Heart right ventricle (tissue), 16 donors: ENCODE data around the gene TRABD2B. TPM values are rescaled to one million over a fixed set of nuclear protein-coding genes. Genes with fewer than 3 reads are reported as not detected.
A peak's percentile ranks its signal among the peaks of the same experiment; 100 is the strongest.

Experiments used
- ATAC-seq, 8 donors: fragments of 200-7000 bp; cut with Tn5 transposase; one replicate each; pipeline ENCODE4 v1.9.1; 2020; ENCODE audit warnings: mild to moderate bottlenecking in 8 of 8, moderate library complexity in 8 of 8, moderate number of reproducible peaks in 1 of 8
- DNase-seq, 2 donors: peaks; one replicate each; pipeline ENCODE4 v3.0.0-alpha.2; 2020
- H3K27ac ChIP-seq, 10 donors: fragments of 200-600 bp; sonication (generic) in 2 of 10; one replicate each; pipeline versions ENCODE4 v1.5.0 to v1.8.0; 2020 to 2022; ENCODE audit warnings: mild to moderate bottlenecking in 3 of 10
- H3K27me3 ChIP-seq, 7 donors: fragments of 200-600 bp; one replicate each; pipeline ENCODE4 v1.8.0; 2021 to 2022; ENCODE audit warnings: mild to moderate bottlenecking in 2 of 7
- H3K36me3 ChIP-seq, 9 donors: fragments of 200-600 bp; sonication (generic) in 1 of 9; one replicate each; pipeline versions ENCODE4 v1.5.0 to v1.8.0; 2020 to 2022; ENCODE audit warnings: mild to moderate bottlenecking in 2 of 9
- H3K4me1 ChIP-seq, 9 donors: fragments of 200-600 bp; sonication (generic) in 1 of 9; one replicate each; pipeline versions ENCODE4 v1.5.0 to v1.8.0; 2020 to 2022; ENCODE audit warnings: mild to moderate bottlenecking in 4 of 9
- H3K4me3 ChIP-seq, 10 donors: fragments of 200-600 bp; sonication (generic) in 2 of 10; one replicate each; pipeline versions ENCODE4 v1.5.0 to v1.8.0; 2020 to 2022; ENCODE audit warnings: mild to moderate bottlenecking in 7 of 10, moderate library complexity in 2 of 10
- H3K9me3 ChIP-seq, 11 donors: fragments of 200-600 bp in 10 of 11; sonication (generic) in 2 of 11; one replicate each; pipeline versions ENCODE4 v1.5.0 to v1.8.0; 2013 to 2022; ENCODE audit warnings: mild to moderate bottlenecking in 2 of 11, control low read depth in 1 of 11, moderate library complexity in 1 of 11
- CTCF ChIP-seq, 9 donors: fragments of 200-600 bp; sonication (generic) in 2 of 9; IDR thresholded peaks; one replicate each; pipeline versions ENCODE4 v1.5.0 to v1.8.0; 2021 to 2022; ENCODE audit warnings: antibody characterized with exemption in 9 of 9, mild to moderate bottlenecking in 5 of 9, moderate library complexity in 1 of 9
- WGBS, 2 donors: extraction: QIAGEN DNeasy Blood & Tissue Kit; methylation state at CpG; one replicate each; pipeline ENCODE4 v1.1.7; 2013; ENCODE audit warnings: inconsistent platforms in 1 of 2; 5-methylcytosine and 5-hydroxymethylcytosine counted together
- intact Hi-C, 10 donors: fragments of 100-400 bp; cut with DNase I; formaldehyde crosslinking; loops; one replicate each; pipeline versions ENCODE4 v1.11.1 to v1.14.2; 2022
- polyA plus RNA-seq, 2 donors: library from polyadenylated mRNA; stranded (reverse); fragments of 200-250 nt; gene quantifications; one replicate each; pipeline ENCODE4 v1.2.3, GENCODE V29; 2013
- total RNA-seq, 10 donors: library from RNA; stranded (reverse); fragmentation: NEBNext Ultra II Directional in 3 of 10; extraction: Animal tissue kit (Norgen Biotek cat#: 25700) in 3 of 10; gene quantifications; one replicate each; pipeline versions ENCODE4 v1.2.1 to v1.2.4, GENCODE V29; 2021 to 2023
- donor health status: Arrhythmogenic right ventricular cardiomyopathy.
- donor health status: ischemic (EF 13 %, LVEDD 7.1; RV severe dilation, severe dysfunction).
- donor health status: healthy with polysubstance abuse.
- donor health status: DM: no; HTN: yes; CAD: no.
- donor health status: DM: no; HTN: no; CAD: no.
- donor health status: ischemic (EF 25% LVEDD 6.9; RV normal size, moderate dysfunction).
- donor health status: ischemic (EF 25% LVEDD 5.7; RV mildly dilated, moderate dysfunction).
- donor health status: healthy.
- donor health status: DM: yes; HTN: yes; CAD: no.
- donor health status: Ischemic cardiomyopathy.
- donor health status: ischemic (EF 35%, LVEDD 5.7; RV mildly dilated, moderate dysfunction).
- donor health status: nonischemic (EF 11% LVEDD 7.7; RV severe dilation, severe dysfunction).
- donor health status: DM: yes; HTN: yes; CAD: no.
- donor health status: PGD.
- donor health status: ischemic (EF 29% LVEDD 5.4; RV normal size, mild dysfunction).
- donor health status: nonischemic (EF 23%, LVEDD 6.1; RV moderate dilation, normal function).

Gene TRABD2B
- total and polyA plus RNA-seq, 12 donors = 0.21 to 1.1 (median 0.53) TPM

DNA sequence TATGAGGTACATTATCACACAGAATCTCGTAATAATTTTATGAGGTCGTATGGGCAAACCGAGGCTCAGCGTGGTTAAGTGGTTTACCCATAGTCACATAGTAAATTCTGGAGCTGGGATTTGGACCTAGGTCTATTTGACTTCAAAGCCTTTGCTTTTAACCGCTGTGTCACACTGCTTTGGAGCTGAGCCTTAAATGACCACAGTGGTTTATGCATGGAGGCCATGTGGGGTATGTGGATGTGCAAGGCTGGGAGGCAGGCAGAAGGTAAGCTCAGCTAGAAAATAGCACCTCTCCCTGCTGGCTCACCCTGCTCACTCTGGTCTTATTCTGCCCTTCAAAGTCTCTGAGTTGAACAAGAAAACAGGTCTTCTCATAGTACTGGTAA is 269.5 kb downstream of the TRABD2B start:
- Histone ChIP-seq H3K4me3 (no peak overlapping the region), H3K4me1 (peaks cover 0 to 20% (median 16%) of the 10 kb centered on the region in 9 donors), H3K27ac (no peak overlapping the region), H3K9me3 (no peaks in the 10 kb centered on the region), H3K36me3 (no peaks in the 10 kb centered on the region), H3K27me3 (peaks cover 5 to 64% (median 51%) of the 10 kb centered on the region in 7 donors)
- no peak for ATAC-seq
- no peak for TF ChIP-seq CTCF (IDR thresholded peaks at IDR 0.05)
- DNase-seq = no peak
- 89 to 90% methylated on average over 5 of the region's 5 CpGs for WGBS, 2 donors
- intact Hi-C loops = loop anchor here in 9 of 10 donors (2.0 to 10.0 kb wide), 5 partner anchors 295 to 550 kb away; partner anchors contain the start of gene PDZK1IP1 (in 3 of the 9)

GRCh38 chr1:47727051-47727696 is 270.0 kb downstream of the TRABD2B start:
- Histone ChIP-seq H3K9me3 (no peaks in the 10 kb centered on the region), H3K36me3 (no peaks in the 10 kb centered on the region), H3K27me3 (peaks cover 5 to 64% (median 52%) of the 10 kb centered on the region in 7 donors), H3K27ac (no peak overlapping the region), H3K4me3 (no peak overlapping the region), H3K4me1 (peaks cover 0 to 20% (median 16%) of the 10 kb centered on the region in 9 donors)
- ATAC-seq (no peak), DNase-seq (no peak)
- WGBS, 2 donors = 80% methylated on average over 8 of the region's 8 CpGs
- TF ChIP-seq CTCF (IDR thresholded peaks at IDR 0.05) = no peak
- intact Hi-C loops = loop anchor here in 9 of 10 donors (2.0 to 10.0 kb wide), 5 partner anchors 295 to 550 kb away; partner anchors contain the start of gene PDZK1IP1 (in 3 of the 9)

- DNase-seq (peak; percentile 74 to 78), ATAC-seq (peak; percentile 81 to 95 (median 90))
- H3K36me3 ChIP-seq = no peaks in the 10 kb centered on the region
- 10 to 11% methylated on average over 22 of the region's 22 CpGs for WGBS, 2 donors
- peak overlapping the region in 5 of 10 donors; percentile 10 to 33 (median 22) for H3K4me3 ChIP-seq
- peak; percentile 63 to 95 (median 90) for TF ChIP-seq CTCF (IDR thresholded peaks at IDR 0.05)
- intact Hi-C loops = loop anchor here in 9 of 10 donors (2.0 to 10.0 kb wide), 5 partner anchors 294 to 549 kb away; partner anchors contain the start of gene PDZK1IP1 (in 3 of the 9)
- H3K27ac ChIP-seq = no peak overlapping the region
- H3K27me3 ChIP-seq = peaks cover 5 to 63% (median 53%) of the 10 kb centered on the region in 7 donors
- H3K4me1 ChIP-seq = peaks cover 0 to 20% (median 16%) of the 10 kb centered on the region in 9 donors
- no peaks in the 10 kb centered on the region for H3K9me3 ChIP-seq
Observed at GRCh38 chr1:47725992-47726855, 271.0 kb downstream of the TRABD2B start.

DNA sequence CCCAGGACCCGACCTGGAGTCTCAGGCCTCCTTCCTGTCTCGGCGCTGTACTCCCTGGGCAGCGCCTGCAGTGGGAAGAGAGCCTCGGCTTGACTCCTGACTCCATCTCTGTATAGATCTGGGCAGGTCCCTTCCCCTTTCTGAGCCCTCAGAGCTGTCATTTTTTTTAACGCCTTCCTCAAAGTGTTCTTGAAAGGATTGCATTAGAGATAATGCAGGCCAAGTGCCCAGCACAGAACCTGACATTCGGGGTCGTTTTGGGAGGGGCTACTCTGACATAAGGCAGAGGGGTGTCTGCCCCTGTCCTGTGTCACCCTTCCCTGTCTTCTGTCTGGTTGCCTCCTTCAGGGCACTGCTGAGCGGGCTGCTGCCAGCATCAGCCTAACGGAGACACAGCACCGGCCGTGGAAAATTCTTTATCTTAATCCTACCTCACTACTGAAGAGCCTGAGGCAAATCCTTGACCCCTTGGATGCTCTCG is 271.6 kb downstream of the TRABD2B start:
- no peak overlapping the region for H3K27ac ChIP-seq
- no peak for DNase-seq
- 11 to 12% methylated on average over 13 of the region's 13 CpGs for WGBS, 2 donors
- intact Hi-C loops = loop anchor here in 9 of 10 donors (5.0 to 10.0 kb wide), 4 partner anchors 293 to 548 kb away; partner anchors contain the start of gene PDZK1IP1 (in 3 of the 9)
- H3K4me1 ChIP-seq = peaks cover 0 to 20% (median 16%) of the 10 kb centered on the region in 9 donors
- peaks cover 5 to 63% (median 53%) of the 10 kb centered on the region in 7 donors for H3K27me3 ChIP-seq
- H3K4me3 ChIP-seq = peak overlapping the region in 7 of 10 donors; percentile 10 to 39 (median 29)
- H3K9me3 ChIP-seq = no peaks in the 10 kb centered on the region
- ATAC-seq = peak in 4 of 8 donors; percentile 7 to 39 (median 21)
- no peaks in the 10 kb centered on the region for H3K36me3 ChIP-seq
- no peak for TF ChIP-seq CTCF (IDR thresholded peaks at IDR 0.05)
